Activated CD8-positive, alpha-beta T cell treated with anti-CD3 and anti-CD28 coated beads, Interleukin-2, amount 10 ng/mL, durations not matched to agents 7 days and 5 days (primary cell): ENCODE data around the gene KIF26A. TPM values are rescaled to one million over a fixed set of nuclear protein-coding genes. Genes with fewer than 3 reads are reported as not detected.

Source experiments
- ATAC-seq: fragments of 150-1000 bp; cut with Tn5 transposase; one replicate; pipeline ENCODE4 v1.10.0; 2021; ENCODE audit warnings: moderate library complexity
- CTCF ChIA-PET: fragments of 350-600 bp; sonication (Branson Sonifier 250); formaldehyde crosslinking; loops from one replicate; lab custom pipeline; 2021; ENCODE audit warnings: antibody characterized with exemption; lab: Charles Lee
- POLR2A ChIA-PET: fragments of 350-600 bp; sonication (Branson Sonifier 250); formaldehyde crosslinking; loops from one replicate; lab custom pipeline; 2021; ENCODE audit warnings: antibody characterized with exemption; lab: Charles Lee
- DNase-seq: peaks from one replicate; pipeline ENCODE4 v3.0.0-alpha.2; 2020
- H3K27ac Mint-ChIP-seq: one replicate; pipeline ENCODE4 v1.8.0; 2021; ENCODE audit warnings: mild to moderate bottlenecking, mixed read lengths
- H3K27me3 Mint-ChIP-seq: one replicate; pipeline ENCODE4 v1.8.0; 2021; ENCODE audit warnings: low read depth, mixed read lengths
- H3K36me3 Mint-ChIP-seq: one replicate; pipeline ENCODE4 v1.8.0; 2021; ENCODE audit warnings: low read depth, mixed read lengths
- H3K4me1 Mint-ChIP-seq: one replicate; pipeline ENCODE4 v1.8.0; 2021; ENCODE audit warnings: low read depth, mixed read lengths
- H3K4me3 Mint-ChIP-seq: one replicate; pipeline ENCODE4 v1.8.0; 2021; ENCODE audit warnings: mild to moderate bottlenecking, mixed read lengths
- H3K9me3 Mint-ChIP-seq: one replicate; pipeline ENCODE4 v1.8.0; 2022; ENCODE audit warnings: mixed read lengths; ENCODE audit not compliant: insufficient read depth
- total RNA-seq, 2 experiments: library from RNA; stranded (reverse); gene quantifications; one replicate each; pipeline ENCODE4 v1.2.3, GENCODE V29; 2021

KIF26A gene
- total RNA-seq, 2 experiments from 2014 or later, result 0.26 TPM

GRCh38 chr14:104103446-104104075 is 34.8 kb upstream of the KIF26A start:
- no peaks in the 10 kb centered on the region for H3K9me3 Mint-ChIP-seq
- POLR2A ChIA-PET, result no interaction called here
- ATAC-seq (no peak), DNase-seq (no peak)
- H3K36me3 Mint-ChIP-seq, result no peaks in the 10 kb centered on the region
- H3K27me3 Mint-ChIP-seq, result no peaks in the 10 kb centered on the region
- H3K27ac Mint-ChIP-seq, result no peak overlapping the region
- H3K4me1 Mint-ChIP-seq, result no peaks in the 10 kb centered on the region
- no peak overlapping the region for H3K4me3 Mint-ChIP-seq
- CTCF ChIA-PET, result no interaction called here

- no peak overlapping the region for H3K27ac Mint-ChIP-seq
- no peaks in the 10 kb centered on the region for H3K36me3 Mint-ChIP-seq
- no peaks in the 10 kb centered on the region for H3K27me3 Mint-ChIP-seq
- DNase-seq, result no peak
- H3K9me3 Mint-ChIP-seq, result no peaks in the 10 kb centered on the region
- CTCF ChIA-PET, result no interaction called here
- no peaks in the 10 kb centered on the region for H3K4me1 Mint-ChIP-seq
- H3K4me3 Mint-ChIP-seq, result no peak overlapping the region
- ATAC-seq, result no peak
- POLR2A ChIA-PET, result no interaction called here
Observed at GRCh38 chr14:104104076-104104901, 34.1 kb upstream of the KIF26A start.

- Mint-ChIP-seq H3K27me3 (no peaks in the 10 kb centered on the region), H3K4me1 (no peaks in the 10 kb centered on the region), H3K9me3 (no peaks in the 10 kb centered on the region), H3K27ac (no peak overlapping the region), H3K36me3 (no peaks in the 10 kb centered on the region), H3K4me3 (no peak overlapping the region)
- ATAC-seq (no peak), DNase-seq (no peak)
- ChIA-PET CTCF (no interaction called here), POLR2A (no interaction called here)
Observed at GRCh38 chr14:104105071-104105821, 33.1 kb upstream of the KIF26A start.

- H3K27ac Mint-ChIP-seq, result no peak overlapping the region
- ChIA-PET POLR2A (no interaction called here), CTCF (no interaction called here)
- no peaks in the 10 kb centered on the region for H3K4me1 Mint-ChIP-seq
- H3K9me3 Mint-ChIP-seq, result no peaks in the 10 kb centered on the region
- H3K4me3 Mint-ChIP-seq, result no peak overlapping the region
- DNase-seq, result no peak
- no peaks in the 10 kb centered on the region for H3K27me3 Mint-ChIP-seq
- no peak for ATAC-seq
- H3K36me3 Mint-ChIP-seq, result no peaks in the 10 kb centered on the region
Observed at GRCh38 chr14:104105822-104106470, 32.4 kb upstream of the KIF26A start.

GRCh38 chr14:104106471-104106991 is 31.9 kb upstream of the KIF26A start:
- ChIA-PET POLR2A (no interaction called here), CTCF (no interaction called here)
- Mint-ChIP-seq H3K27me3 (no peaks in the 10 kb centered on the region), H3K4me3 (no peak overlapping the region), H3K9me3 (no peaks in the 10 kb centered on the region), H3K36me3 (no peaks in the 10 kb centered on the region), H3K27ac (no peak overlapping the region), H3K4me1 (no peaks in the 10 kb centered on the region)
- no peak for ATAC-seq
- DNase-seq, result no peak

- DNase-seq (no peak), ATAC-seq (no peak)
- Mint-ChIP-seq H3K4me1 (no peaks in the 10 kb centered on the region), H3K27ac (no peak overlapping the region), H3K4me3 (no peak overlapping the region), H3K9me3 (no peaks in the 10 kb centered on the region), H3K36me3 (no peaks in the 10 kb centered on the region), H3K27me3 (no peaks in the 10 kb centered on the region)
- ChIA-PET POLR2A (no interaction called here), CTCF (no interaction called here)
Observed at GRCh38 chr14:104107101-104107581, 31.2 kb upstream of the KIF26A start.

GRCh38 chr14:104107611-104108569 is 30.5 kb upstream of the KIF26A start:
- no peak for ATAC-seq
- ChIA-PET POLR2A (no interaction called here), CTCF (no interaction called here)
- Mint-ChIP-seq H3K4me3 (no peak overlapping the region), H3K9me3 (no peaks in the 10 kb centered on the region), H3K27ac (no peak overlapping the region), H3K27me3 (no peaks in the 10 kb centered on the region), H3K4me1 (no peaks in the 10 kb centered on the region), H3K36me3 (no peaks in the 10 kb centered on the region)
- DNase-seq, result no peak

- Mint-ChIP-seq H3K36me3 (no peaks in the 10 kb centered on the region), H3K4me1 (no peaks in the 10 kb centered on the region), H3K9me3 (no peaks in the 10 kb centered on the region), H3K27me3 (no peaks in the 10 kb centered on the region), H3K4me3 (no peak overlapping the region), H3K27ac (no peak overlapping the region)
- DNase-seq (no peak), ATAC-seq (no peak)
- POLR2A ChIA-PET, result interaction anchor here (0.5 kb wide), 1 partner anchor 206 kb away, joined by 3 read pairs; no protein-coding TSS in a partner anchor
- CTCF ChIA-PET, result interaction anchor here (0.5 to 1.5 kb wide), 2 partner anchors 15 to 31 kb away, joined by 3 read pairs; no protein-coding TSS in a partner anchor
Observed at GRCh38 chr14:104108570-104109541, 29.5 kb upstream of the KIF26A start.

GRCh38 chr14:104109731-104110361 is 28.5 kb upstream of the KIF26A start:
- CTCF ChIA-PET, result interaction anchor here (0.5 to 1.5 kb wide), 2 partner anchors 16 to 32 kb away, joined by 3 read pairs; no protein-coding TSS in a partner anchor
- Mint-ChIP-seq H3K4me3 (no peak overlapping the region), H3K36me3 (no peaks in the 10 kb centered on the region), H3K27me3 (no peaks in the 10 kb centered on the region), H3K9me3 (no peaks in the 10 kb centered on the region), H3K27ac (no peak overlapping the region), H3K4me1 (no peaks in the 10 kb centered on the region)
- DNase-seq, result no peak
- ATAC-seq, result no peak
- POLR2A ChIA-PET, result interaction anchor here (0.5 kb wide), 1 partner anchor 205 kb away, joined by 3 read pairs; no protein-coding TSS in a partner anchor
